K562 (cell line): Measurements from ENCODE around the gene LRP1B. TPM values are rescaled to one million over a fixed set of nuclear protein-coding genes. Genes with fewer than 3 reads are reported as not detected.

Experiments
- ATAC-seq: fragments of 200-7000 bp; cut with Tn5 transposase; 3 replicates; pipeline ENCODE4 v1.9.1; 2020; ENCODE audit warnings: moderate library complexity
- BruUV-seq: library from RNA; stranded (reverse); fragments of 400-500 nt; replicated peaks from 2 replicates; lab custom pipeline; 2021; lab: Mats Ljungman, UMichigan
- CTCF ChIA-PET: fragments of 300-600 bp; formaldehyde crosslinking; extraction: SDS; loops from one replicate; lab custom pipeline; 2021; ENCODE audit warnings: low intra/inter-chr PET ratio; lab: Yijun Ruan, JAX
- POLR2A ChIA-PET: fragments of 300-600, 350-650 bp; sonication (Branson Sonifier 250); formaldehyde crosslinking; extraction: SDS; loops from one replicate; lab custom pipeline; 2021; ENCODE audit warnings: antibody characterized with exemption, inconsistent platforms; lab: Yijun Ruan, JAX
- DNase-seq, 4 experiments: peaks; one replicate each; pipeline versions ENCODE4 v3.0.0 to v3.0.0-alpha.2; 2011 to 2018; ENCODE audit warnings: low spot score in 3 of 4, mixed read lengths in 3 of 4; ENCODE audit errors: extremely low read depth in 1 of 4
- FAIRE-seq: peaks from 2 replicates; lab custom pipeline; 2011; peaks lifted over from hg19 to GRCh38; lab: Jason Lieb, UNC
- H2AFZ ChIP-seq: 2 replicates; pipeline ENCODE4 v1.6.0; 2011; ENCODE audit warnings: low read depth, low read length, control low read depth, inconsistent platforms
- H3K27ac ChIP-seq: fragments of 200-600 bp; 3 replicates; pipeline ENCODE4 v1.8.0; 2011; ENCODE audit warnings: low read depth, mild to moderate bottlenecking, control low read depth, inconsistent platforms, low read length, moderate library complexity, mixed read lengths; ENCODE audit errors: extremely low read depth
- H3K27me3 ChIP-seq, 2 experiments: fragments of 300-600 bp in 1 of 2; 2 replicates in 1 of 2; 3 replicates in 1 of 2; pipeline versions ENCODE4 v1.6.0 to v1.8.0; 2011; ENCODE audit warnings: inconsistent platforms in 2 of 2, low read length in 2 of 2, mild to moderate bottlenecking in 1 of 2, mixed read lengths in 1 of 2, moderate library complexity in 1 of 2; ENCODE audit not compliant: control insufficient read depth in 2 of 2, insufficient read depth in 2 of 2
- H3K36me3 ChIP-seq: fragments of 300-600 bp; 3 replicates; pipeline ENCODE4 v1.8.0; 2011; ENCODE audit warnings: mild to moderate bottlenecking, low read length, inconsistent platforms; ENCODE audit not compliant: control insufficient read depth, insufficient read depth
- H3K4me1 ChIP-seq, 2 experiments: fragments of 200-600 bp in 1 of 2; replicated peaks in 1 of 2; 2 replicates in 1 of 2; 3 replicates in 1 of 2; pipeline versions ENCODE4 v1.5.1 to v1.8.0; 2011; ENCODE audit warnings: inconsistent platforms in 2 of 2, low read length in 2 of 2, mild to moderate bottlenecking in 1 of 2, mixed read lengths in 1 of 2, moderate library complexity in 1 of 2; ENCODE audit not compliant: control insufficient read depth in 2 of 2, insufficient read depth in 2 of 2
- H3K4me2 ChIP-seq: 2 replicates; pipeline ENCODE4 v1.6.1; 2011; ENCODE audit warnings: low read length, control low read depth, inconsistent platforms, mixed read lengths; ENCODE audit not compliant: insufficient read depth
- H3K4me3 ChIP-seq: fragments of 200-600 bp; sonication (generic), shearing (Covaris generic); 2 replicates; pipeline ENCODE4 v1.5.1; 2016; ENCODE audit warnings: control low read depth, inconsistent platforms
- H3K79me2 ChIP-seq: fragments of 200-600 bp; 3 replicates; pipeline ENCODE4 v1.8.0; 2011; ENCODE audit warnings: low read length, inconsistent platforms; ENCODE audit not compliant: control insufficient read depth, insufficient read depth
- H3K9ac ChIP-seq, 2 experiments: 2 replicates each; pipeline versions ENCODE4 v1.6.0 to v1.6.1; 2011; ENCODE audit warnings: low read depth in 2 of 2, low read length in 2 of 2, control low read depth in 1 of 2, inconsistent platforms in 1 of 2, mild to moderate bottlenecking in 1 of 2, mixed read lengths in 1 of 2; ENCODE audit not compliant: insufficient read depth in 1 of 2
- H3K9me1 ChIP-seq: one replicate; pipeline ENCODE4 v1.6.0; 2011; ENCODE audit warnings: inconsistent platforms, mild to moderate bottlenecking, low read length, moderate library complexity; ENCODE audit not compliant: control insufficient read depth, insufficient read depth
- H3K9me3 ChIP-seq: replicated peaks from 2 replicates; pipeline ENCODE4 v1.5.1; 2011; ENCODE audit warnings: low read depth, low read length, inconsistent platforms; ENCODE audit not compliant: control insufficient read depth, insufficient read depth
- H4K20me1 ChIP-seq: replicated peaks from 2 replicates; pipeline ENCODE4 v1.6.1; 2011; ENCODE audit warnings: low read length, inconsistent platforms, mixed read lengths; ENCODE audit not compliant: control insufficient read depth, insufficient read depth
- C11orf30 ChIP-seq: fragments of 450-650 bp; IDR thresholded peaks from 2 replicates; pipeline ENCODE4 v1.6.1; 2016; ENCODE audit warnings: low read depth, mild to moderate bottlenecking
- CAMTA2 ChIP-seq: fragments of 250-450 bp; sonication (Bioruptor Pico); conservative IDR thresholded peaks from 2 replicates; pipeline ENCODE4 v1.5.1; 2022
- EP300 ChIP-seq: IDR thresholded peaks from 2 replicates; pipeline ENCODE4 v1.6.1; 2012; ENCODE audit warnings: low read length, improper control_type of control experiment
- PHF21A ChIP-seq: fragments of 450-650 bp; IDR thresholded peaks from 2 replicates; pipeline ENCODE4 v1.6.1; 2017; ENCODE audit warnings: low read depth, borderline replicate concordance
- TCF3 ChIP-seq: sonication (generic); formaldehyde crosslinking; IDR thresholded peaks from 2 replicates; pipeline ENCODE4 v1.4.0; 2020; ENCODE audit warnings: mild to moderate bottlenecking, missing genetic modification reagents
- ZNF280B ChIP-seq: fragments of 250-450 bp; sonication (Bioruptor Pico); IDR thresholded peaks from 2 replicates; pipeline ENCODE4 v1.5.1; 2021; ENCODE audit warnings: mild to moderate bottlenecking
- ZNF282 ChIP-seq: sonication (generic); formaldehyde crosslinking; IDR thresholded peaks from 2 replicates; pipeline ENCODE4 v1.8.1; 2023; ENCODE audit warnings: missing genetic modification reagents
- ZNF316 ChIP-seq: fragments of 450-650 bp; IDR thresholded peaks from 2 replicates; pipeline ENCODE4 v1.6.1; 2016
- WGBS: fragments of 100-300 bp; shearing (Covaris generic); methylation state at CpG from one replicate; pipeline ENCODE4 v1.1.6; 2016; ENCODE audit warnings: low coverage, mixed read lengths; ENCODE audit not compliant: insufficient coverage; ENCODE audit errors: missing lambda C conversion rate; 5-methylcytosine and 5-hydroxymethylcytosine counted together
- in situ Hi-C: fragments of 300-500 bp; cut with MboI; formaldehyde crosslinking; loops from 4 replicates; pipeline ENCODE4 v1.15.0; 2018; ENCODE audit warnings: inconsistent platforms, mixed read lengths
- intact Hi-C: fragments of 100-400 bp; cut with micrococcal nuclease; formaldehyde crosslinking; loops from 2 replicates; pipeline ENCODE4 v1.14.2; 2022
- polyA plus RNA-seq, 8 experiments: library from polyadenylated mRNA; depleted of rRNA in 4 of 8; stranded (reverse) in 5 of 8; unstranded in 3 of 8; fragments of >200 nt; fragmentation: Nextera tagmentation in 2 of 8; fragmentation: Illumina TruSeq in 1 of 8; extraction: Ambion mirVana in 2 of 8; extraction: Trizol in 1 of 8; gene quantifications; 2 replicates each; pipeline versions ENCODE4 v1.2.1 to v1.2.3, GENCODE V29; 2011 to 2014; ENCODE audit warnings: inconsistent platforms in 1 of 8, missing spikeins in 1 of 8
- total RNA-seq, 7 experiments: library from RNA; depleted of rRNA in 6 of 7; stranded (reverse); fragments of >200 nt in 6 of 7; fragmentation: Illumina TruSeq in 2 of 7; extraction: Trizol in 2 of 7; gene quantifications; 2 replicates each; pipeline versions ENCODE4 v1.2.1 to v1.2.3, GENCODE V29; 2011 to 2021; ENCODE audit warnings: low replicate concordance in 1 of 7

LRP1B gene
- total and polyA plus RNA-seq, 9 of the 15 experiments (the other 6 are each of a cell fraction or from before 2014, with no cell fraction given): not detected

- no peak for ATAC-seq
- WGBS: 2% methylated on average over 3 of the region's 3 CpGs
- intact Hi-C loops (no loop called here), in situ Hi-C loops (no loop called here)
- Histone ChIP-seq H3K27ac (no peak overlapping the region), H3K9ac (no peak overlapping the region), H3K36me3 (no peaks in the 10 kb centered on the region), H3K79me2 (no peaks in the 10 kb centered on the region), H3K4me2 (no peak overlapping the region), H3K9me1 (no peaks in the 10 kb centered on the region), H3K4me3 (no peak overlapping the region), H3K4me1 (no peaks in the 10 kb centered on the region), H3K27me3 (no peaks in the 10 kb centered on the region), H3K9me3 (no peaks in the 10 kb centered on the region; the same call in 1 of the 2 replicates), H2AFZ (no peak overlapping the region), H4K20me1 (no peaks in the 10 kb centered on the region)
- BruUV-seq: no TSS peak
- FAIRE-seq: no peak
- peak; percentile 25; the same call in 1 of the 2 replicates for TF ChIP-seq C11orf30
- no peak for TF ChIP-seq TCF3
- TF ChIP-seq EP300: no peak
- TF ChIP-seq ZNF316: peak; percentile 71
- TF ChIP-seq ZNF282 (CRISPR knock-in tag): no peak
- no peak for TF ChIP-seq ZNF280B (CRISPR knock-in tag)
- TF ChIP-seq PHF21A: no peak
- TF ChIP-seq CAMTA2 (CRISPR knock-in tag): no peak
- POLR2A ChIA-PET: no interaction called here
- CTCF ChIA-PET: no interaction called here
- no peak for DNase-seq
Observed at GRCh38 chr2:141259683-141260082, 871.1 kb downstream of the LRP1B start.
